K562 treated with DMSO at 1 percent for 12 hours (cell line): Measurements from ENCODE around the gene QRSL1. TPM values are rescaled to one million over a fixed set of nuclear protein-coding genes. Genes with fewer than 3 reads are reported as not detected.

Experiments used
- total RNA-seq: library from RNA; unstranded; fragments of 300-600 nt; gene quantifications from 2 replicates; pipeline ENCODE4 v1.2.3, GENCODE V29; 2022; ENCODE audit not compliant: insufficient read depth

The QRSL1 gene, protein sequence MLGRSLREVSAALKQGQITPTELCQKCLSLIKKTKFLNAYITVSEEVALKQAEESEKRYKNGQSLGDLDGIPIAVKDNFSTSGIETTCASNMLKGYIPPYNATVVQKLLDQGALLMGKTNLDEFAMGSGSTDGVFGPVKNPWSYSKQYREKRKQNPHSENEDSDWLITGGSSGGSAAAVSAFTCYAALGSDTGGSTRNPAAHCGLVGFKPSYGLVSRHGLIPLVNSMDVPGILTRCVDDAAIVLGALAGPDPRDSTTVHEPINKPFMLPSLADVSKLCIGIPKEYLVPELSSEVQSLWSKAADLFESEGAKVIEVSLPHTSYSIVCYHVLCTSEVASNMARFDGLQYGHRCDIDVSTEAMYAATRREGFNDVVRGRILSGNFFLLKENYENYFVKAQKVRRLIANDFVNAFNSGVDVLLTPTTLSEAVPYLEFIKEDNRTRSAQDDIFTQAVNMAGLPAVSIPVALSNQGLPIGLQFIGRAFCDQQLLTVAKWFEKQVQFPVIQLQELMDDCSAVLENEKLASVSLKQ
- 7.1 and 10.9 TPM in 2 replicates for total RNA-seq

DNA sequence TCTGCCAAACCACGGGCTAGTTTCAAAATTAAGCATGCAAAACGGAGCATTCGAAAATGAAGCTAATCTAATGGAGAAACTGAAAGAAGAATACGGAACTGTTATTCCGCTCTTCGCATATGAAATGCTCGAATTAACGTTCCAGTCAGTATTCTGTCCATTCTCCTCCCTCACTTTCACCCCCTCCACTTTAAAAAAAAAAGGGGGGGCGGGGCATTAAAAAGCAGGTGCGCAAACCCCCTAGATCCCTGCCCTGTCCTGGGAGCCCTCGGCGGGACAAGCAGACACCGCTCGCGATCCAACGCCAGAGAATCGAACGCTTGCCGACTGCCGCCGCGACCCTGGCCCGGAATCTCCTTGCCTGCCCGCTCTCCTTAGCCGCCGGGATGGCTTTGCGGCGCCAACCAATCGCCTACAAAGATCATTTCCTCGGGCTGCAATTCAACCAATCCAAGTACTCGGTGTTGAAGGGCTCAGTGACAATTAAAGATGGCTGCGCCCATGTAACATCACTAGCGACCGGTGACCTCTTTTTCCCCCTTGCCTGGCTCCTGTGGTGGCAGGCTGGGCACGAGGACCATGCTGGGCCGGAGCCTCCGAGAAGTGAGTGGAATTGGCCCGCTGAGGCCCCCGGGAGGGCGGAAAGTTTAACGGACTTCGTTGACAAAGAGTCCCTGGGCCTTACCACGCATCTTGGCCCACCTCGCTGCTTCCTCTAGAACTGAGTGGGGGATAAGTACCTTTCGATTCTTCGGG, at the start of gene QRSL1, which contains the start of gene RTN4IP1:
Gene QRSL1 (plus strand): TSS at position 476 of the 756 bp plus-strand sequence. CDS start 104 bp downstream, at position 580.
Gene RTN4IP1 (minus strand): TSS at position 396 of the 756 bp plus-strand sequence. CDS start 477 bp downstream, outside the sequence.

Other genes with a start within 250 kb of the QRSL1 start
- 13.9 and 20.3 TPM in 2 replicates for gene RTN4IP1, start 80 bp upstream of the QRSL1 start, total RNA-seq